Measurements from ENCODE around the gene FLNB. TPM values are rescaled to one million over a fixed set of nuclear protein-coding genes. Genes with fewer than 3 reads are reported as not detected.

FLNB gene
- total RNA-seq, 2 experiments from 2014 or later = 39.7 to 42.1 TPM

DNA sequence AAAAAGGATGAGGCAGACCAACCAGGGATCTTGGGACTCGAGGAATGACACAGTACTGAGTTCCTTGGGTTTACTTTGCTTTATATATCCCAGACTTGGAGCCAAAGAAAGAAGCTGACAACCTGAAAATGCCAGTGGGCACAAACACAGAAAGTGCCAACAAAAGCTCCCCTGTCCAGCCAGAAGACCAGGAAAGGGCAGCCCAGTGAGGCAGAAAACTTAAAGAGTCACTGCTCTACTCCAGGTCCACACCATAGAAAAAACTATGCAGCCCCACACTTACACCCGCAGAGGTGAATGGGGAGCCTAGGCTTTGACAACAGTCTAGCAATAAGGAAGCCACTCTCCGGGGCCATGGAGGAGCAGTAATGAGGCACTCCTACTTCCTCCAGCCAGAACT lies 80.3 kb downstream of the FLNB start:
- Histone ChIP-seq H3K4me3 (ENCODE audit: low read length) (no peak overlapping the region), H3K9me3 (ENCODE audit: control insufficient read depth in 1 of 2, insufficient read depth in 1 of 2, low read length in 2 of 2) (no peaks in the 10 kb centered on the region), H3K27me3 (ENCODE audit: control insufficient read depth in 1 of 2, insufficient read depth in 2 of 2, low read length in 2 of 2) (no peaks in the 10 kb centered on the region), H3K36me3 (ENCODE audit: insufficient read depth, low read length) (peaks cover 5% of the 10 kb centered on the region), H3K4me1 (ENCODE audit: insufficient read depth, low read length) (peaks cover 19% of the 10 kb centered on the region), H3K27ac (ENCODE audit: low read depth in 1 of 2, low read length in 2 of 2) (no peak overlapping the region)
- ATAC-seq (ENCODE audit: poor library complexity) = no peak
- H3K4me3 Mint-ChIP-seq = no peak overlapping the region
- intact Hi-C loops (cut with DNase I, micrococcal nuclease) = no loop called here
- ChIA-PET POLR2A (no interaction called here), CTCF (no interaction called here)
- DNase-seq = no peak
- peaks cover 34% of the 10 kb centered on the region for H3K36me3 Mint-ChIP-seq (ENCODE audit: low read depth)
- TF ChIP-seq, protein P1, sequence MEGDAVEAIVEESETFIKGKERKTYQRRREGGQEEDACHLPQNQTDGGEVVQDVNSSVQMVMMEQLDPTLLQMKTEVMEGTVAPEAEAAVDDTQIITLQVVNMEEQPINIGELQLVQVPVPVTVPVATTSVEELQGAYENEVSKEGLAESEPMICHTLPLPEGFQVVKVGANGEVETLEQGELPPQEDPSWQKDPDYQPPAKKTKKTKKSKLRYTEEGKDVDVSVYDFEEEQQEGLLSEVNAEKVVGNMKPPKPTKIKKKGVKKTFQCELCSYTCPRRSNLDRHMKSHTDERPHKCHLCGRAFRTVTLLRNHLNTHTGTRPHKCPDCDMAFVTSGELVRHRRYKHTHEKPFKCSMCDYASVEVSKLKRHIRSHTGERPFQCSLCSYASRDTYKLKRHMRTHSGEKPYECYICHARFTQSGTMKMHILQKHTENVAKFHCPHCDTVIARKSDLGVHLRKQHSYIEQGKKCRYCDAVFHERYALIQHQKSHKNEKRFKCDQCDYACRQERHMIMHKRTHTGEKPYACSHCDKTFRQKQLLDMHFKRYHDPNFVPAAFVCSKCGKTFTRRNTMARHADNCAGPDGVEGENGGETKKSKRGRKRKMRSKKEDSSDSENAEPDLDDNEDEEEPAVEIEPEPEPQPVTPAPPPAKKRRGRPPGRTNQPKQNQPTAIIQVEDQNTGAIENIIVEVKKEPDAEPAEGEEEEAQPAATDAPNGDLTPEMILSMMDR (IDR thresholded peaks at IDR 0.05) = no peak
- H3K9me3 Mint-ChIP-seq = no peaks in the 10 kb centered on the region
- peaks cover 31% of the 10 kb centered on the region for H3K4me1 Mint-ChIP-seq (ENCODE audit: low read depth)
- H3K27me3 Mint-ChIP-seq = no peaks in the 10 kb centered on the region
- H3K27ac Mint-ChIP-seq = no peak overlapping the region

- Histone ChIP-seq H3K27ac (ENCODE audit: low read depth in 1 of 2, low read length in 2 of 2) (no peak overlapping the region), H3K9me3 (ENCODE audit: control insufficient read depth in 1 of 2, insufficient read depth in 1 of 2, low read length in 2 of 2) (no peaks in the 10 kb centered on the region), H3K4me3 (ENCODE audit: low read length) (no peak overlapping the region), H3K4me1 (ENCODE audit: insufficient read depth, low read length) (peaks cover 7% of the 10 kb centered on the region), H3K36me3 (ENCODE audit: insufficient read depth, low read length) (peaks cover 5% of the 10 kb centered on the region), H3K27me3 (ENCODE audit: control insufficient read depth in 1 of 2, insufficient read depth in 2 of 2, low read length in 2 of 2) (no peaks in the 10 kb centered on the region)
- H3K4me1 Mint-ChIP-seq (ENCODE audit: low read depth) = peaks cover 13% of the 10 kb centered on the region
- ATAC-seq (ENCODE audit: poor library complexity) (no peak), DNase-seq (no peak)
- H3K27ac Mint-ChIP-seq = no peak overlapping the region
- peaks cover 41% of the 10 kb centered on the region for H3K36me3 Mint-ChIP-seq (ENCODE audit: low read depth)
- ChIA-PET POLR2A (no interaction called here), CTCF (no interaction called here)
- TF ChIP-seq, protein P1 (IDR thresholded peaks at IDR 0.05) = no peak
- H3K27me3 Mint-ChIP-seq = no peaks in the 10 kb centered on the region
- no peak overlapping the region for H3K4me3 Mint-ChIP-seq
- H3K9me3 Mint-ChIP-seq = no peaks in the 10 kb centered on the region
- intact Hi-C loops (cut with DNase I, micrococcal nuclease) = no loop called here
Measured at GRCh38 chr3:58090351-58090750, 82.1 kb downstream of the FLNB start.

GRCh38 chr3:58092521-58092920 lies 84.3 kb downstream of the FLNB start:
- Histone ChIP-seq H3K4me3 (ENCODE audit: low read length) (no peak overlapping the region), H3K27ac (ENCODE audit: low read depth in 1 of 2, low read length in 2 of 2) (no peak overlapping the region), H3K4me1 (ENCODE audit: insufficient read depth, low read length) (no peaks in the 10 kb centered on the region), H3K9me3 (ENCODE audit: control insufficient read depth in 1 of 2, insufficient read depth in 1 of 2, low read length in 2 of 2) (no peaks in the 10 kb centered on the region), H3K27me3 (ENCODE audit: control insufficient read depth in 1 of 2, insufficient read depth in 2 of 2, low read length in 2 of 2) (no peaks in the 10 kb centered on the region), H3K36me3 (ENCODE audit: insufficient read depth, low read length) (peaks cover 15% of the 10 kb centered on the region)
- ChIA-PET CTCF (no interaction called here), POLR2A (interaction anchor here (0.9 kb wide), 1 partner anchor 11 kb away, joined by 3 read pairs; no protein-coding TSS in a partner anchor)
- no peak for ATAC-seq (ENCODE audit: poor library complexity)
- Mint-ChIP-seq H3K36me3 (ENCODE audit: low read depth) (peaks cover 54% of the 10 kb centered on the region), H3K4me3 (no peak overlapping the region), H3K27ac (no peak overlapping the region), H3K27me3 (no peaks in the 10 kb centered on the region), H3K9me3 (no peaks in the 10 kb centered on the region), H3K4me1 (ENCODE audit: low read depth) (no peaks in the 10 kb centered on the region)
- intact Hi-C loops (cut with DNase I, micrococcal nuclease) = no loop called here
- DNase-seq = no peak
- TF ChIP-seq, protein P1 (IDR thresholded peaks at IDR 0.05) = no peak
